Measurements from ENCODE around the gene LCMT1. TPM values are rescaled to one million over a fixed set of nuclear protein-coding genes. Genes with fewer than 3 reads are reported as not detected.
A peak's percentile ranks its signal among the peaks of the same experiment; 100 is the strongest.
"Not testable (repeated sequence)": the region's sequence is repeated elsewhere in the genome, so short reads cannot be mapped to it uniquely, and the experiment has no call there.

Gene LCMT1
- 10 to 100 TPM; 22.5 to 28.7 (median 24.8) TPM for total RNA-seq

- TF ChIP-seq CTCF (IDR thresholded peaks at IDR 0.05): no peak
- ATAC-seq (ENCODE audit: low FRiP score): peak; percentile 90
- peak; percentile 71 for DNase-seq (ENCODE audit: low spot score)
Observed at GRCh38 chr16:25111403-25112166, at the start of gene LCMT1. TSS of gene LCMT1 (plus strand) at chr16:25111742. CDS start at chr16:25111884, 142 bp downstream.

GRCh38 chr16:25063102-25063501 is 48.4 kb upstream of the LCMT1 start:
- ATAC-seq (ENCODE audit: low FRiP score): no peak
- TF ChIP-seq CTCF (IDR thresholded peaks at IDR 0.05): no peak

GRCh38 chr16:25063865-25064264 is 47.7 kb upstream of the LCMT1 start:
- no peak for TF ChIP-seq CTCF (IDR thresholded peaks at IDR 0.05)

More at GRCh38 chr16:25063102-25063501, 48.4 kb upstream of the LCMT1 start:
- no peak for DNase-seq (ENCODE audit: low spot score)

DNA sequence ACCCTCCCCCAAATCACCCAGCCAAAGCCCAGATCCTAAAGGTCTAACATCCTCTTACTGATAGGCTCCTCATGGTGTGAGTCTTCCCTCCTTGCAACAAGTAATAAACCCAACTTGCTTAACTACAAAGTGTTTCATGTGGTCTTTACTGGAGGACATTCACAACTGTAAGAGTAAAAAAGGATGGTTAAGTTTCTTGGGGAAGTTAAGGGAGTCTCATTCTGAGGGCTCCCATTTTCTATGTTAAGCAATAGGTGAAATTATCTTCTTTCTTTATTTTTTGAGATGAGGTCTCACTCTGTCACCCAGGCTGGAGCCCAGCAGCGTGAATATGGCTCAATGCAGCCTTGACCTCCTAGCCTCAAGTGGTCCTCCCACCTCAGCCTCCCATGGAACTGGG is 47.3 kb upstream of the LCMT1 start:
- not testable (repeated sequence) for ATAC-seq (ENCODE audit: low FRiP score); DNase-seq (ENCODE audit: low spot score)

More at GRCh38 chr16:25063865-25064264, 47.7 kb upstream of the LCMT1 start:
- DNase-seq (ENCODE audit: low spot score) (no peak), ATAC-seq (ENCODE audit: low FRiP score) (no peak)

DNA sequence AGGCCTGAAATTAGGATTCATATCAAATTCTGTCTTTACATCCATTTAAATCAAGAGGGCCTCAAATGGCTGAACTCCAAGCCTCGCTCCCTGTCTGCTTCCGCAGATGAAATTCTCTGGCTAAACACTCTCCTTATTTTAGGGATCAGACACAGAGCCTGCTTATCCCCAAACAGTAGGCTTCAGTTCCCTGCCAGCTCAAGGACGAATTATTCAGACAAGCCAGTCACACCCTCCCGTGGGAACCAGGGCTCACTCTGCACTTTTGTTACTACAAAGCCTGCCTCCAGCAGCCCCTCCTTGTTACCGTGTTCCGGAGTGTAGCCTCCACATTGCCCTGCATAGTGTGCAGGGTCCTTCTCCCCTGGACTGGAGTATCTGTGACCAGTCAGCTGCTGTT is 46.6 kb upstream of the LCMT1 start:
- no peak for TF ChIP-seq CTCF (IDR thresholded peaks at IDR 0.05)
- DNase-seq (ENCODE audit: low spot score): no peak
- no peak for ATAC-seq (ENCODE audit: low FRiP score)

GRCh38 chr16:25065899-25066298 is 45.6 kb upstream of the LCMT1 start:
- no peak for DNase-seq (ENCODE audit: low spot score)
- no peak for ATAC-seq (ENCODE audit: low FRiP score)
- TF ChIP-seq CTCF (IDR thresholded peaks at IDR 0.05): no peak

DNA sequence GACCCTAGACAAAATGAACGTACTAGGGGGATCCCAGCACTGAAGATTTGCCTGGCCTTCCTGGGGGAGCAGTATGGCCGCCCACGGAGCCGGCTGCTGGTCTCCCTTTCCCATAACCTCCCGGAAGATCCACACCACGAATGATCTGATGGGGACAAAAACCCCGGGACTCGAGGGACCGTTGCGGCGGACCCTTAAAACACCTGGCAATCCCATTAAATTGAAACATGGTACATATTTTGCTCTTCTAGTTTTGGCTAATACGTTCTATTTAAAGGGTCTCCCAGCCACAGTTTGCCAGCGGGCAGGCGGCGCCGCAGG is 45.2 kb upstream of the LCMT1 start:
- ATAC-seq (ENCODE audit: low FRiP score) (no peak), DNase-seq (ENCODE audit: low spot score) (no peak)
- no peak for TF ChIP-seq CTCF (IDR thresholded peaks at IDR 0.05)
